HuH-7.5 (cell line): ENCODE data around the gene MPL.

Source experiments
- DNase-seq: peaks from one replicate; pipeline ENCODE4 v3.0.0; 2011; ENCODE audit warnings: low spot score

MPL gene

DNA sequence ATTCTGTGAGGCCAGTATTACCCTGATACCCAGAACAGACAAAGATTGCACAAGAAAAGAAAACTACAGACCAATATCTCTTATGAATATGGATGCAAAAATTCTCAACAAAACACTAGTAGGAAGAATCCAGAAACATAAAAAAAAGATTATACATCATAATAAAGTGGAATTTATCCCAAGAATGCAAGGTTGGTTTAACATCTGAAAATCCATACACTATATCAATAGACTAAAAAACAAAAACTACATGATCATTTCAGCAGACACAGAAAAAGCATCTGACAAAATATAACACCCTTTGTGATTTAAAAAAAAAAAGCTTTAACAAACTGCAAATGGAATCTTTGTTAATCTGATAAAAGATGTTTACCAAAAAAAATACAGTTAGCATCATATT lies 12.2 kb upstream of the MPL start:
- no peak for DNase-seq

DNA sequence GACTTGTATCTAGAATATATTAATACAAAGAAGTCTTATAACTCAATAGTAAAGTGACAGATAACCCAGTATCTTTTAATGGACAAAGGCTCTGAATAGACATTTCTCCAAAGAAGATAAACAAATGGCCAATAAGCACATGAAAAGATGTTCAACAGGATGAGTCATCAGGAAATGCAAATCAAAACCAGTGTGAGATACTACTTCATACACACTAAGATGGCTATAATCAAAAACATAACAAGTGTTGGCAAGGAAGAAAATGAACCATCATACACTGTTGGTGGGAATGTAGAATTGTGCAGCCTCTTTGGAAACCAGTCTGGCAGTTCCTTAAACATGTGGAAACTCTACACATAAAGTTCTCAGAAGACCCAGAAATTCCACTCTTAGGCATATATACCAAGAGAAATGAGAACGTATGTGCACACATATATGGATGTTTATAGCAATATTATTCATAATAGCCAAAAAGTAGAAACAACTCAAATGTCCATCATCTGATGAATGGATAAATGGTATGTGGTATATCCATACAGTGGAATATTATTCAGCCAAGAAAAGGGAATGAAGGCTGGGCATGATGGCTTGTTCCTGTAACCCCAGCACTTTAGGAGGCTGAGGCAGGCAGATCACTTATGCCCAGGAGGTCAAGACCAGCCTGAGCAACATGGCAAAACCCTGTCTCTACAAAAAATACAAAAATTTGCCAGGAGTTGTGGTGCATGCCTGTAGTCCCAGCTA lies 9.9 kb upstream of the MPL start:
- DNase-seq = no peak

DNA sequence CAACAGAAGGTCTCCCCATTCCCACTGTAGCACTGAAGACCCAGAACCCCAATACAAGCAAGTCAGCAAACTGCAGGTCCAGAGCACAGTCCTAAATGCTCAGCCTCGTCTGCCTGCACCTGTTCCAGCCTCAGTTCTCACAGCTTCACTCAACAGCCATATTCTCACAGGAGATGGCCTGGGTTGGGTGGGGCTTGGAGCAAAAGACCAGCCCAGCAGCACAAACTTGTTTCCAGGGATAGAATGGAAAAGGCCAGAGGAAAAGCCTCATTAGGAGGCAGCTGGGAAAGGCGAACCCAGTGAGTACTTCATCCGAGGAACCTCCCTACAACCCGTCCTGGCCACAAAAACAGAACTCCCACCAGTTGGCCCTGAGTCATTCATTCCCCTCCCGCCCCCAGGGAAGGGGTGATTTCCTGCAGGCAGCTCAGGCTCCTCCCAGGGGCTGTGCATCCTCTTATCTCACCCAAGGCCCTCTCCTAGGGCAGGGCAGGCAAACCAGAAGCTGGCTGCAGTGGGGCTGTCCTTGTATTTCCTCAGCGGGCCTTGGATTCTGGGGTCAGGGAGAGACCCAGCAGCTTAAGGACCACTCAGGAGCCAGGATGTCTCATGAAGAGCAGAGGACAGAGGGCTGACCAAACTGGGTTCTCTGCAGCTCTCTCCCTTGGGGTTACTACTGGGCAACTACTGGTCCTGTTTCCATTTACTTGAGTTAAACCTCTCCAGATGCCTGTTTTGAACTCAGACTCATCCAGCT lies 7.4 kb upstream of the MPL start:
- DNase-seq = no peak

DNA sequence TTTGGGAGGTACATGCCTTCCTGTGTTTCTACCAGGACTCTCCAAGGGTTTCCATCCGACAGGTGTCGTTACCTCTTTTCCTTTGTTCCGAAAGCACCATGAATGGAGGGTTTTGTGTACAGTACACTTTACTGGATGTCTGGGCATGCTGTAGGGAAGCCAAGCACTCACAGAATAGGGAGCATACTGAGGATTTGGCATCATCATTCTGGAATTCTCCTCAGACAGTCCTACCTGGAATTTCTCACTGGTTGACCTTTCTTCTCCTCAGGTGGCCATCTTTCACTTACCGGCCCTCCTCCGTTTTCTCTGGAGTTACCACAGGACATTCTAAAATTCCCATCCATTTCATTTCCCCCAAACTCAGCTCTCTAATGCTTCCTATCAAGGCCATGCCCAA lies 5.9 kb upstream of the MPL start:
- no peak for DNase-seq

DNA sequence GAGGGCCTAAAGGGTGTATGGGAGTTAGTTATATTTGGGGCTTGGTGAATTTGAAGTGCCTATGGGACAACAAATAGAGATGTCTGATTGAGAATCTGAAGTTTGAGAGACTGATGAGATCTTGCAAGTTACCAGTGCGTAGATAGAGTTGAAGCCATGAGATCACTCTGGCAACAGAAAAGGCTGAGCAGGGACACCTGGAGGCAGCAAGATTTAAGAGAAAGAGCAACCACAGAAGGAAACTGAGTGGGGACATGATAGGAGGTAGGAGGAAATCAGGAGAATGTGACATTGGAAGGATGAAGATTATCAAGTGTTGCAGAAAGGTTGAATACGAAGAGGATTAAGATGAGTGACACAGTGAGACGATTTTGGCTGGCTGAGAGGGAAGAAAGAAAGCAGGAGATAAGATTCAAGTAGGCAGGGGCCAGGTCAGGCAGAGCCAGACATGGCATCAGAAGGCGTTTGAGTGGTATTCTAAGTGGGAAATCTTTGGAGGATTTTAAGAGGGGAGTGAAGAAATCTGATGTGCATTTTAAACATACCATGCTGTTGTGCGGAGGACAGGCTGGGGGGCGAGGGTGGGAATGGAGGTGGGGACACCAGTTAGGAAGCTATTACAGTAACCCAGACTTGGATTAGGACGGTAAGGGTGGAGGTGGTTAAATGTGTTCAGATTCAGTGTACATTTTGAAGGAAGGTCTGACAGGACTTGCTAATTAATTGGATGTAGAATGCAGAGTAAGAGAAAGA lies 3.0 kb upstream of the MPL start:
- no peak for DNase-seq

DNA sequence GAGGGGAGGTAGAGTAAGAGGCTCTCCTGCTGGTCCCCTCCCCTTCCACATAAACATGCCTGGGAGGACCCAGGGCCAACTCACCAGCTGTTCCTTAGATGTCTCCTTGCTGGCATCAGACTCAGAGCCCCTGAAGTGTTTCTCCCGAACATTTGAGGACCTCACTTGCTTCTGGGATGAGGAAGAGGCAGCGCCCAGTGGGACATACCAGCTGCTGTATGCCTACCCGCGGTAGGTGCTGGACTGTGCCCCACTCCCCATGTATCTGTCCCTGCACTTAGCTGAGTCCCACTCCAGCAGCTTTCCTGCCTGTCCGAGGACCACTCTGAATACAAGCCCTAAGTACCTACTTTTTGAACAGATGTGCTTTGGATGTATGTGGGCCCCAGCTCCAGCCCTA lies 383 bp downstream of the MPL start:
- DNase-seq = no peak

DNA sequence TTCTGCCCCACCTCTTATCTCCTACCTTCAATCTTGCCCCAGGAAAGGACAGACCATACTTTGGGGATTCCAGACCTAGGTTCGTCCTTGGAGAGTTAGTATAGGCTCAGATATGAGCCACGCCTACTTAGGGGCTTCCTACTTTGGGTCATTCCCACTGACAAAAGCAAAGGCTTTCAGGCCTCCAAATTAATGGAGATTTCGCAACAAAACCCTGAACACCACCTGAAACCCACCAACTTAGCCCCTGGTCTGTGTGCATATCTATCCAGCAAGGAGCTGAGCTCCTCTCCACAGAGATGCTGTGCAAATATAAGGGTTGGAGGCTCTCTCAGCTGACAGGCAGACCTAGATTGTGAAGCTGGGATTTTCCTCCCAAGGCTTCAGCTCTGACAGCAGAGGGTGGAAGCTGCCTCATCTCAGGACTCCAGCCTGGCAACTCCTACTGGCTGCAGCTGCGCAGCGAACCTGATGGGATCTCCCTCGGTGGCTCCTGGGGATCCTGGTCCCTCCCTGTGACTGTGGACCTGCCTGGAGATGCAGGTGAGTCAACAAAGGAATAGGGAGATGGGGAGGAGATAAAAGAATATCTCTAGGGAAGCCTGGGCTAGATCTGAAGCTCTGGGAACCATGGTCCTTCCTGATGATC lies 2.1 kb downstream of the MPL start:
- DNase-seq = no peak

DNA sequence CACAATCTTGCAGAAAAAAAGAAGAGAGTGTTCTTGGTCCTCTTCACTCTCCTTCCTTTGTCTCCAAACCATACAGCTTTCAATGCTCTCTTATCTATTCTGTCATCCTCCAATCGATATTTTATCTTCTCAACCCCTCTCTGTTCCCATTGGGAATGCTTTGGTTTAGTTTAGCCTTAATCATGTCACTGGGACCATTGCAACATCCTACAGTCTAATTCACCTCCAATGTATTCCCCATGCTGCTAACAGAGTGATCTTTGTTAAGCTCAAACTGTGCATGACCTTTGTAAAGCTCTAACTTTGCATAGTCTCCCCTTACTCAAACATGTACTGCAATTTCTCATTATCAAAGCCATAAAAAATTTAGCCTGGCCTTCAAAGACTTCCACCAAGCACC lies 2.9 kb downstream of the MPL start:
- peak; percentile 36 for DNase-seq

DNA sequence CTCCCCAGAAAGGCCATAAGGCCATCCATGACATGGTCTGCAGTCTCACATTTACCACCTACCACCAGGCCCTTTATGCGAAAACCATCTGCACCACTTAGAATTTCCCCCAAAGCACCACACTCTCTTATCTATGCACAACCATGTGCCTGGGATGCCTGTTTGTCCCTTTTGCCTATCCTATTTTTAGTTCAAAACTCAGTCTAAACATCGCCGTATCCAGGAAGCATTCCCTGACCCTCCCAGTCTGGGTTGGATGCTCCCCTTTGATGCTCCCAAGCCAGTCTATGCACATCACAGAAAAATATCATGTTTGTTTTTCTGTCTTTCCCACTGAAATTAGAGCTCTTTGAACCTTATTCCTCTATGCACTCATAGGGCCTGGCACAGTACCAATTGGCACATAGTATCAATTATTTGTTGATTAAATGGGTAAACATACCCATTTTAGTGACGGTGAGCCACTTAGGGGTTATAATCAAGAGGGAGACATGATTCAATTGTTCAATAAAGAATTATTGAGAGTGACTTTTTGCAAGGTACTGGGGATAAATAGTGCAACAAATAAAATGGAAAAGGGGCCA lies 6.7 kb downstream of the MPL start:
- DNase-seq = no peak

DNA sequence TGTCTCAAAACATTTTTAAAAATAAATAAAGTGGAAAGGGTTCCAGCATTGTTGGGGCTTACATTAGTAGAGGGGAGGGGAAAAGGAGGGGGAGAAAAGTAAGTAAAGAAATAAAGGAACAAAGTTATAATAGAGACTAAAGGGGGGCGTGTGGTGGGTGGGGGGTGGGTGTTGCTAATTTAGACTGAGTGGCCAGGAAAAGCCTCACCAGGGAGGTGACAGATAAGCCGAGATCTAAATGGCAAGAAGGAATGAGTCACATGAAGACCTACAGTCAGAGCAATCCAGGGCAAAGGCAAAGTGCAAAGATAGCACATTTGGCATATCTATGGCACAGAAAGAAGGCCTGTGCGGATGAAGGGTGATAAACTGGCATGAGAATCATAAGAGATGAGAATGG lies 7.5 kb downstream of the MPL start:
- no peak for DNase-seq

DNA sequence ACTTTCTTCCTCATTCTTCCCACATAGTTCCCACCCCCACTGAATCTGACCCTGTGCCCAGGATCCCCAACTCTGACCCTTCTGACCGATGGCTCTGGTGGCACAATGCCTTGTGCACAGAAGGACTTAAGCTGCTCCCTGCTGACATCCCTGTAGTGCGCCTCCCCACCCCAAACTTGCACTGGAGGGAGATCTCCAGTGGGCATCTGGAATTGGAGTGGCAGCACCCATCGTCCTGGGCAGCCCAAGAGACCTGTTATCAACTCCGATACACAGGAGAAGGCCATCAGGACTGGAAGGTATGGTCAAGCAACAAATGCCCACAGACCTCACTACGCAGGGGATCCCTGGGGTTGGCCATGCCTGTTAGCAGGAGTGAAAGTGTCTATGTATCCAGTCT lies 9.0 kb downstream of the MPL start:
- no peak for DNase-seq

DNA sequence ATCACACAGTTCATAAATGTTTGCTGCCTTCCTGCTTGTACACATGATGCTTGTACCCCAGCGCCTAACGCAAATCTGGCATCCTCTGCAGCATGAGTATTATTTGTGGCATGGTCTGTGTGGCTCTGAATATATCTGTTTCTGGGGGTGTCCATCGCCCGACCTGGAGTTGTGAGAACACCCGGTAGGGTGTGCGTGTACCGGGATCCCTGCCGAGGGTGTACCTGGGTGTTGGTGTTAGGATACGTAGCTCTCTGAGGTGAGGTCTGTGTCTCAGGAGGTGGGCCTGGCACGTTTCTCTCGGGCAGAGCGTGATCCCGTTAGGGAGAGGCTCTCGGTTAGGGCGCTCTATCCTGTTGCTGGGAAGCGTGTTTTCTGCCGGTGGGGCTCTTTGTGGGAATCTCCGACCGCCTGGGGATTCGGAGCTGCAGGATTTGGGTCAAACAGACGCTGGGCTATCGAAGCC lies 10.8 kb downstream of the MPL start:
- peak; percentile 49 for DNase-seq

DNA sequence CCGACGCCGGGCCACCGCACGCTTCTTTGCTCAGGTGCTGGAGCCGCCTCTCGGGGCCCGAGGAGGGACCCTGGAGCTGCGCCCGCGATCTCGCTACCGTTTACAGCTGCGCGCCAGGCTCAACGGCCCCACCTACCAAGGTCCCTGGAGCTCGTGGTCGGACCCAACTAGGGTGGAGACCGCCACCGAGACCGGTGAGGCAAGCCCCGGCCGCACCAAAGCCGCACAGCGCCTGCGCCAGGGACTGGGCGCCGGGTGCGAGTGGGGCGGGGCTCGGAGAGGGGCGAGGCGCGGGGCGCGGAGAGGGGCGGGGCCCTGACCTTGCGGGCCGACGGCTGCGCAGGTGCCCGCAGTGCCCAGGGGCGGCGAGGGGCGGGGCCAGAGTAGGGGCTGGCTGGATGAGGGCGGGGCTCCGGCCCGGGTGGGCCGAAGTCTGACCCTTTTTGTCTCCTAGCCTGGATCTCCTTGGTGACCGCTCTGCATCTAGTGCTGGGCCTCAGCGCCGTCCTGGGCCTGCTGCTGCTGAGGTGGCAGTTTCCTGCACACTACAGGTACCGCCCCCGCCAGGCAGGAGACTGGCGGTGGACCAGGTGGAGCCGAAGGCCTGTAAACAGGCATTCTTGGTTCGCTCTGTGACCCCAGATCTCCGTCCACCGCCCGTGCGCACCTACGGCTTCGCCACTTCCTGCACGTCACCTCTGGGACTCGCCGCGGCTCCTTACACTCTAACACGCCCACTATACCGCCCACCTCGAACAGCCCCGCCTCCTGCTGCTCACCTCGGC lies 11.4 kb downstream of the MPL start:
- peak; percentile 90 for DNase-seq

DNA sequence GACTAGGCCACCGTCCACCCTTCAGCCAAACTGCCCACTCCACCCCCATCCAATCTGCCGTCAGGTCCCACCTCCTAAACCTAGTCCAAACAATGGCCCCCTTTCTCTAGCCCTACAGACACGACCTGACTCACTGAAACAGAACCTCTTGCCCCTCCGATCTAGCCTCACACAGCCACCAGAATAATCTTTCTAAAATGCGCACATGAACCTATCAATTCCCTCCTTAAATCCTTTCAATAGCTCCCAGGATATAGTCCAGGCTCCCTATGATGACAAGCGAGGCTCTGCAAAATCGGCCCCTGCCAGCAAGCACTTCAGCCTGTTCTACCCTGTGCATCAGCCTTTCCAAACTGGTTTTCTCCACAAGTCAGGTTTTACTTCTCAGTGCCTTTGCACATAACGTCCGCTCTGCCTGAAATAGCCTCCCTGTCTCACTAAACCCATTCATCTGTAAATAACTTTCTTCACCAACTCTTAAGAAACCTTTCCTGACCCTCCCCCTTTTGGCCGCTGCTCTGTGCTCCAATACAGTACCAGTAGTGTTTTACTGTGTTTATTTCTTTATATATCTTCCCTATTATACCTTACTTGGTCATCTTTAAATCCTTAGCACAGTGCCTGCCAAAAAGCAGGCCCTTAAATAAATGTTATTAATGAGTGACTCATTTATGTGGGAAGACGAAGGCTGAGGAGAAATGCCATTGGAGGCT lies 12.1 kb downstream of the MPL start:
- no peak for DNase-seq

DNA sequence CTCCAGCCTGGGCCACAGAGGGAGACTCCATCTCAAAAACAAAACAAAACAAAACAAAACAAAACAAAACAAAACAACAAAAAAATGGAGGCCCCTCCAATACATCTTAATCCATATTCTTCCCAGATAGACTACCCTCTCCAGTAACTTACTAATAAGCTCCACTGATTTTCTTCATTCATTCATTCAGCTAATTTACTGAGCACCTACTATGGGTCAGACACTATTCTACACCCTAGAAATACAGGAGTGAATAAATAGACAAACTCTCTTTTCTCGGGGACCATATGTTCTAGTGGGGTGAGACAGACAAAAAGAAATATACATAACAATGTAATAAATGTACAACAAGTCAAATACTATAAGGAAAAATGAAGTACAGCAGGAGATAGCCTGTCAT lies 13.4 kb downstream of the MPL start:
- no peak for DNase-seq

DNA sequence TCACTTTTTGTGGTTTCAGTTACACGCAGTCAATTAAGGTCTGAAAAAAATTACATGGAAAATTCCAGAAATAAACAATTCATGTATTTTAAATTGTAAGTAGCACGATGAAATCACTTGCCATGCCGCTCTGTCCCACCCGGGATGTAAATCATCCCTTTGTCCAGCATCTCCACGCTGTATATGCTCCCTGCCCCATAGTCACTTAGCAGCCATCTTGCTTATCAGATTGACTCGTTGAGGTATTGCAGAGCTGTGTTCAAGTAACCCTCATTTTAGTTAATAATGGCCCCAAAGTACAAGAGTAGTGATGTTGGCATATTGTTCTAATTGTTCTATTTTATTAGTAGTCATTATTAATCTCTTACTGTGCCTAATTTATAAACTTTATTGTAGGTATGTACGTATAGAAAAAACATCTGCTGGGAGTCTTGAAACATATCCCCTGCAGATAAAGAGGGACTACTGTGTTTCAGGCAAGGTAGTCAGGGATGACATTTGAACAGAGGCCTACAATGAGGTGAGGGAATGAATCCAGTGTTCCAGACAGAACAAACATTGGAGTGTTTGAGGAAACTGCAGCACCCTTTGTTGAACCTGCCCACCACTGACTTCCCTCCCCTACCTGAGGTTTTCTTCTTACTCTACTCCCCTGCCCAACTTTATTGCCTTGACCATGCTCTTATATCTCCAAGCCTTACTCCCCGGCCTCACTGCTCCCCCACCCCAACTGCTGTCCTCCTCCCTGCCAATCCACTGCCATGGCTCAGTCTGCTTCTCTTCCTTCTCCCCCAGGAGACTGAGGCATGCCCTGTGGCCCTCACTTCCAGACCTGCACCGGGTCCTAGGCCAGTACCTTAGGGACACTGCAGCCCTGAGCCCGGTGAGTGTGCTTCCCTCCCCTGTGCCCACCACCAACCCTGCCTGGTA lies 14.1 kb downstream of the MPL start:
- DNase-seq = no peak

DNA sequence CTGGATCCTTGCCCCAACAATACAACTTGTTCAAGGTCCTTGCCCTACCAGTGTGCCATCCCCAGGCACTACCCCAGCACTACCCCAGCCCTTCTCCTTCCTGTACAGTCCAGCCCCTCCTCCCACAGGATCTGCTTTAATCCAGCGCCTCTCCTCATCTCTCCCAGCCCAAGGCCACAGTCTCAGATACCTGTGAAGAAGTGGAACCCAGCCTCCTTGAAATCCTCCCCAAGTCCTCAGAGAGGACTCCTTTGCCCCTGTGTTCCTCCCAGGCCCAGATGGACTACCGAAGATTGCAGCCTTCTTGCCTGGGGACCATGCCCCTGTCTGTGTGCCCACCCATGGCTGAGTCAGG lies 14.7 kb downstream of the MPL start:
- no peak for DNase-seq

DNA sequence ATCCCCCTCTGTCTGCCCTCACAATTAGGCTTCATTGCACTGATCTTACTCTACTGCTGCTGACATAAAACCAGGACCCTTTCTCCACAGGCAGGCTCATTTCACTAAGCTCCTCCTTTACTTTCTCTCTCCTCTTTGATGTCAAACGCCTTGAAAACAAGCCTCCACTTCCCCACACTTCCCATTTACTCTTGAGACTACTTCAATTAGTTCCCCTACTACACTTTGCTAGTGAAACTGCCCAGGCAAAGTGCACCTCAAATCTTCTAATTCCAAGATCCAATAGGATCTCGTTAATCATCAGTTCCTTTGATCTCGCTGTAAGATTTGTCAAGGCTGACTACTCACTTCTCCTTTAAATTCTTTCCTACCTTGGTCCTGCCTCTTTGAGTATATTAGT lies 15.3 kb downstream of the MPL start:
- no peak for DNase-seq

DNA sequence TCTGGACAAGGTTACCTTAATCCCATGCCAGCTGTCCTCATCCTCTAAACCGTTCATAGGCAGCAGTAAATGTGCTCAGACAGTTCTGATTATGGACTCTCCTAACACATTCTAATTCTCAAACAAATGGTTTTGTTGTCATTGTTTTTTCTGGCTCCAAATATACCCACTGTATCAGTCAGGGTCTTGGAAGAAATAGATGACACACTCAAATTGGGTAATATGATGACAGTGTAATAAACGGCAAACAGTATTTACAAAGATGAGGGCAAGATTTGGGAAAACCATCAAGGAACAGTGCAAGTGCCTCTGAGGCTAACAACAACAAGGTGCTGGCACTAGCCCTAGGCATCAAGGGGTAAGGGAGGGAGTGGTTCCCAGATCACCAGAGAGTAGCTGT lies 16.9 kb downstream of the MPL start:
- no peak for DNase-seq

DNA sequence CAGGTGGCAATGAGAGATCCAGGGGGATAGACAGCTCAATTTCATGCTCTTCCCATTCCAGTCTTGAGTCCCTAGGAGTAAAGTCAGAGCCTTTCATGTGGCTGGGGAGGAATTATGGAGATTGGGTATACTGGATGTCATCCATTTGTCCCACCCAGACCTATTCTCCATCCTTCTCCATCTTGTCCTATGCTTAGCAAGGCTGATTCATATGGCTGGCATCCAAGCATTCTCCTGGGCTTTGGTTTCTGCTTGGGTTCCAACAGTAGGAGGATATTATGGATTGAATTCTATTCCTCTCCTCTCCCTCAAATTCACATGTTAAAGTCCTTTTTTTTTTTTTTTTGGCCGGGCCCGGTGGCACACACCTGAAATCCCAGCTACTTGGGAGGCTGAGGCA lies 17.3 kb downstream of the MPL start:
- no peak for DNase-seq
